Stimulated activated CD4-positive, alpha-beta T cell treated with anti-CD3 and anti-CD28 coated beads, Interleukin-1b, Interleukin-23, amount 100 ng/mL, for 48 hours (primary cell): Measurements from ENCODE around the gene MAB21L3.
"Not testable (repeated sequence)": the region's sequence is repeated elsewhere in the genome, so short reads cannot be mapped to it uniquely, and the experiment has no call there.

Experiments
- DNase-seq: peaks from one replicate; pipeline ENCODE4 v3.0.0-alpha.2; 2020

MAB21L3 gene

DNA sequence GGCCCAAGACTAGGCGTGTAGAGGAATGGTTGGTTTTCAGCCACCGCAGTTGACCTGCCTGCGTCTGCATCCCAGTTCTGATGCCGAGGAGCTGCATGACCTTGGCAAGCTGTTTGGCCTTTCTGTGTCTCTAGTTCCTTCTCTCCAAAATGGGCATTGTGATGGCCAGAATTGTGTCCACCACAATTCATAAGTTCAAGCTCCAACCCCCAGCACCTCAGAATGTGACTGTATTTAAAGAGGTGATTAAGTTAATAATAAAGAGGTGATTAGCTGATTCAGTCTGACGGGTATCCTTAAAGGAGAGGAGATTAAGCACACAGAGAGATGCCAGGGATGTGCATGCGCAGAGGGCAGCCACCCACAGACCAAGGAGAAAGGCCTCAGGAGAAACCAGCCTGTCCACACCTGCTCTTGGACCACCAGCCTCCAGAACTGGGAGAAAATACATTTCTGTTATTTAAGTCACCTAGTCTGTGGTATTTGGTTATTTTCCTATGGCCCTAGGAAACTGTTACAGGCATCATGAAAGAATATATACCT is 28.5 kb downstream of the MAB21L3 start:
- no peak for DNase-seq

DNA sequence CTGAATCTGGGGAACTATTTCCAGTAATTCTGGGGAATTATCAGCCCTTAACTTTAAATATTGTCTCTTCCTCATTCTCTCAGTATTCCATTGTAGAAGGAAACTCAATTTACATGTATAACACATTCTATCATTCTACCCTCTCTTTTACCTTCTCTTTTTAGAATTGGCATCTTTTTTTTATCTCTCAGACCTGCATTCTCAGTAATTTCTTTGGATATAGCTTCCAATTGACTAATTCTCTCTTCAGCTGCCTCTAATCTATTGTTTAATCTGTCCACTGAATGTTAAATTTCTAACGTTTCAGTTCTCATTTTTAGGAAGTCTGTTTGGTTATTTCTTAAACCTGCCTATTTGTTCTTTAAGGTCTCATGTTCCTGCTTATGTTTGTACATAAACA is 33.0 kb downstream of the MAB21L3 start:
- DNase-seq: no peak

- not testable (repeated sequence) for DNase-seq
These were observed 35.4 kb downstream of the MAB21L3 start for GRCh38 chr1:116146447-116147113.

- no peak for DNase-seq
These were observed 35.9 kb downstream of the MAB21L3 start for GRCh38 chr1:116147114-116147510.

- DNase-seq: no peak
These were observed 36.8 kb downstream of the MAB21L3 start for GRCh38 chr1:116147972-116148371.

DNA sequence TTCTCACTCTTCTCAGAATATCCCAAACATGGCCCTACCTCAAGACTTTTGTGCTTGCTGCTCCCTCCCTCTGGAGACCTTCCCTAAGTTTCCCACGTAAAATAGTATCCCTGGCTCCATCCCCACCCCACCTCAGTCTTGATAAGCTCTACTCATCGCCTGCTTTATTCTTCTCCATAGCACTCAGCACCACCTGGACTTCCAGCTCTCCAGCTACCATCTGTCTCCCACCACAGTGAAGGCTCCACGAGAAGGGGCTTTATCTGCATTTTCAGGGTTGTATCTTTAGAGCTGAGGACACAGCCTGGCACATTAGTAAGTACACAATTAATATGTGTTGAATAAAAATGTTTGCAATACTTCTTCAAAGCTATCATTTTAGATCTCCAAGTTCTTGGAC is 37.8 kb downstream of the MAB21L3 start:
- DNase-seq: no peak

DNA sequence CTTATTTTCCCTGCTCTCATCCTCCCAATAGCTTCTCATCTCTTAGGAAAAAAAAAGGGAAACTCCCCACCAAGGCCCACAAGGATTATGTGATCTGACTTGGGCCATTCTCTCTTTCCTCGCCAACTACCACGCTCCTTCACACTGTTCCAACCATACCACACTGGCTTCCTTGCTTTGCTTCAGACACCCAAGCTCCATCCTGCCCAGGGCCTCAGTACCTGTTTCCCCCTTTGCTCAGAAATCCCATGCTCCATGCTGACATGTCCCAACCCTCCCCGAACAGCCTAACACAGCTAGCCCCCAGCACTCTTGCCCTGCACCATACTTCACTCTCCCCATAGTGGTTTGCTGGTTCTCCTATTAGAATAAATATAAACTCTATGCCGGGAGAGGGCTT is 39.2 kb downstream of the MAB21L3 start:
- no peak for DNase-seq

DNA sequence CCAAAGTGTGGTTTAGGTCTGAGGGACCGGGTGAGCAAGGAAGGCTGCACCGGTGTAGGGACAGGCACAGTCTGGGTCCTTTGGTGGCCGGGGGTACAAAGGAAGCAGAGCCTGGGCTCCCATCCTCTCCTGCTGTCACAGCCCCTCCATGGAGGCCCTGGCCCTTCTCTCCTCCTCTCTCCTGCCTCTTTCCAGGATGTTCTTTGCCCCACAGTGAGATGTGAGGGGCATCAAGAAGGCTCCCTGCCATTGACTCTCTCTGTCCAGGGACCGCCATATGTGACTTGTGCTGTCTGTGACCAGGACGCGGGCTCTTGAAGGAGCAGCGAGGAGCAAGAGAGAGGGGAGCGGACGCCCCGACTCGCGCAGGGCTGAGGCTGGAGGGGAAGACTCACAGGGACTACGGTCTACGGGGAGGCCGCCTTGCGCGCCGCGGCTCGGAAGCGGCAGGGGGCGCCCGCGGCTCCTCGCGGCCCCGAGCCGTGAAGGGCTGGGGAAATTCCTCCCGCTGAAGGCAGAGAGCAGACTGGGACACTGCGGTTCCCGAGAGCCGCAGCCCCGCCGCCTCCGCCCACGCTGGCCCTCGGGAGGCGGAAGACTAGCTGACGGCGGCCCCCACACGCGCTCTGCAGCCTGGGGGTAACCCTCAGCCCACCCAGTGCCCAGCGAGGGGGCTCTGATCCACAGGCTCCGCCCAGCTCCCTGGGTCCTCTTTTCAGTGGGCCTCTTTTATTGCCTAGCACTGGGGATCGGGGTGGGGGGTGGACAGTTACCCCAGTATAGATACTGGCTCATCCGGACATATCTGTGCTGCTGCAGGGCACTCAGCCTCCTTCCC is 40.8 kb downstream of the MAB21L3 start:
- peak; percentile 76 for DNase-seq

DNA sequence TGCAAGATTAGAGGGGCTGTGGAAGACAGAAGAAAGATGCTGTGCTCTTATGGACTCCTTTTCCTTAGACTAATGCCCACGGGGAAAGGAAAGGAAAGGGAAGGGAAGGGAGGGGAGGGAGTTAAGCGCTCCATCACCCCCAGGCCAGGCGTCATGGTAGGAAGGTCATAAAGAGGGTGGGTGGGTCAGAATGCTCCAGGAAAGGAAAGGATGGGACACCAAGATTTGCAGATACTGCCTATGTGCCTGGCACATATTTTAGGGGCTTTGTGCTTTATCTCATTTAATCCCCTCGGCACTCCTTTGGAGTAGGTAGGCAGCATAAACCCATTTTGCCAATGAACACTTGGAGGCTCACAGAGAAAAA is 41.4 kb downstream of the MAB21L3 start:
- no peak for DNase-seq

- DNase-seq: no peak
These were observed 41.9 kb downstream of the MAB21L3 start for GRCh38 chr1:116152950-116153691.

DNA sequence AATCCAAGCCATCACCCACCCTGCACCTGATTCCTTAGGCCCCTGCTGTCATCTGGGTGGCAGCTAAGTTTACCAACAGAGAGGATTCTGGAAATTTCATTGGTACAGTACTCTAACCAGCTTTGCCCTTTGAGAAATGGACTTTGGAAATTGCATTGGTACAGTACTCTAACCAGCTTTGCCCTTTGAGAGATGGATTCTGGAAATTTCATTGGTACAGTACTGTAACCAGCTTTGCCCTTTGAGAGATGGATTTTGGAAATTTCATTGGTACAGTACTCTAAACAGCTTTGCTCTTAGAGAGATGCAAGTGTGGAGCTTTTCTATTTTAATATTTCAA is 42.5 kb downstream of the MAB21L3 start:
- no peak for DNase-seq

- no peak for DNase-seq
These were observed 43.3 kb downstream of the MAB21L3 start for GRCh38 chr1:116154536-116154935.

DNA sequence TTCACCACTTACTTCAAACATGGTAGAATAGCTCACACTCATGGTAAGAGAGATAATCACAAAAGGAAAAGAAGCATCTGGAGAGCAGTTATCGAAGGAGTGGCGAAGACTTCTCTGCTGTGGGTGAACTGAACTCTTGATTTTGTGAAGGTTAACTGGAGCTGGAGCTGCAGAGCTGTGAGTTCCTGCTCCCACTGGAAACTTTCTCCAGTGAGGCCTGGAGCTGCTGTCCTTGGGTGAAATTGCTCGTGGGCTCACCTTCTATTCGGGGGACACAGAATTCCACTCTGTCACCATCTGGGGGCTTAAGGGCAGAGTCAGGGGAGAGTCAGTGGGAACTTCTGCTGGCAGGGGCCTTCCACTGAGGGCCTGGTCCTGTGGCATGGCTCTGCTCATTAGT is 45.9 kb downstream of the MAB21L3 start:
- no peak for DNase-seq

GRCh38 chr1:116159177-116159576 is 48.0 kb downstream of the MAB21L3 start:
- DNase-seq: no peak

- DNase-seq: no peak
These were observed 48.4 kb downstream of the MAB21L3 start for GRCh38 chr1:116159611-116160010.

- no peak for DNase-seq
These were observed 50.2 kb downstream of the MAB21L3 start for GRCh38 chr1:116161390-116161789.

- no peak for DNase-seq
These were observed 50.7 kb downstream of the MAB21L3 start for GRCh38 chr1:116161877-116162390.

GRCh38 chr1:116163533-116163932 is 52.3 kb downstream of the MAB21L3 start:
- DNase-seq: no peak

DNA sequence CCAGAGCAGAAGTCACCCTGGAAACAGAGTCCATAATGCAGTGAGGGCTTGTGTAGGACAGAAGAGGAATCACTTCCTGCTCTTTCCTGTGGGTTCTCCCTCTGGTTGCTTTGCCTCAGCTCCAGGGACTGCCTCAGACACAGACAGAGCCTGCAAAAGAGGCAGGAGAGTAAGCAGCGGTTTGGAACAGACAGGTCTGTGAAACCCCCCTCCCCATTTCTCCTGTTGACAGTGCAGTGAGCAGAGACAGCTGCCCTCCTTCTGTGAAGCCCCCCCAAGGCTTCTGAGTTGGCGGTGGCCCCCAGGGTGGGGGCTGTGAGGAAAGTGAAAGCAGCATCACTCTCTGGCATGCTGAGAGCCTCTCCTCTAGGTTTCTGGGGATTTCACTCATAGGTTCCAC is 53.0 kb downstream of the MAB21L3 start:
- no peak for DNase-seq

- DNase-seq: no peak
These were observed 53.6 kb downstream of the MAB21L3 start for GRCh38 chr1:116164604-116165368.

GRCh38 chr1:116165572-116165971 is 54.4 kb downstream of the MAB21L3 start:
- DNase-seq: no peak

- DNase-seq: no peak
These were observed 54.9 kb downstream of the MAB21L3 start for GRCh38 chr1:116166011-116166571.
